GM21786 (cell line): Measurements from ENCODE around the gene PAWR.

Experiments
- ATAC-seq: cut with Tn5 transposase; IDR thresholded peaks from one replicate; pipeline ENCODE4 v1.9.1; 2021; ENCODE audit not compliant: unreplicated experiment

The PAWR gene

DNA sequence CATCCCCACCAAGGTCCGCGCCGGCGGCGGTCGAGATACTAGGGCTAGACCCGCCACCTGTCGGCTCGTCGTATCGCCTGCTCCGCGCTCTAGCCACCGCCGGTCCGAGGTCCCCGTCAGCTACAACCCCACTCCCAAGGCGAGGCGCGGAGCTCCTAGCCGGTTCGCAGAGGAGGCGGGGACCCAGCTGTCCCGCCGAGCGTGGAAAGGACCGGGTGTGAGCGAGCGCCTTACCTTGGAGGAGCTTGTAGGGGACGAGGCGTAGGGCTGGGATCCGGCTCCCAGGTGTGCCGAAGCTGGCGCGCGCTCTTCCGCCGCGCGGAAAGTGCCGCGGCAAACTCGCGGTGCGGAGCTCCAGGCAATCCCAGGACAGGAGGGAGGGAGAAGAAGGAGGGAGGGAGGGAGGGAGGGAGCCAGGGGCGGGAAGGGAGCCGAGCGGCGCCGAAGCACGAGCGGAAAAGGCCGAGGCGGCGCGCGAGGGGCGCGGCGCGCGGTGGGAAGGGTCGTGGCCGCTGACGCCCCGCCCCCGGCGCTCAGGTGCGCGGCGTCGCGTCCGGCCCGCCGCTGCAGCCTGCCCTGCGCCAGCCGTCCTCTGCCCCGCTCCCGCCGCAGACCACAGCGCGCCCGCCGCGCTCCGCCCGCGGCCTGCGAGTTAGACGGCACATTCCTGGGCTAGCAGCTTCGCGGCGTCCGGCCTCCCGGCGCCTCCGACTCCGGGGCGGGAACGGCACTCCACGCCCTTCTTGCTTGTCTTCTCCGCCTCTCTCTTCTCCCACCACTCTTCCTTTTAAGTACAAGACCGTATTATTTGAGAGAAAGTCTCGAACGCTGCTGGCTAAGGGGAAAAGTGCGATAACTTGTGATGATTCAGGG lies at the start of gene PAWR:
TSS of gene PAWR (minus strand) at position 327 of the 873 bp plus-strand sequence. CDS start 720 bp downstream, outside the sequence.
- ATAC-seq, result peak; percentile 56

- no peak for ATAC-seq
These were observed 47.3 kb upstream of the PAWR start for GRCh38 chr12:79737875-79738718.

- no peak for ATAC-seq
These were observed 41.9 kb upstream of the PAWR start for GRCh38 chr12:79732638-79733037.

DNA sequence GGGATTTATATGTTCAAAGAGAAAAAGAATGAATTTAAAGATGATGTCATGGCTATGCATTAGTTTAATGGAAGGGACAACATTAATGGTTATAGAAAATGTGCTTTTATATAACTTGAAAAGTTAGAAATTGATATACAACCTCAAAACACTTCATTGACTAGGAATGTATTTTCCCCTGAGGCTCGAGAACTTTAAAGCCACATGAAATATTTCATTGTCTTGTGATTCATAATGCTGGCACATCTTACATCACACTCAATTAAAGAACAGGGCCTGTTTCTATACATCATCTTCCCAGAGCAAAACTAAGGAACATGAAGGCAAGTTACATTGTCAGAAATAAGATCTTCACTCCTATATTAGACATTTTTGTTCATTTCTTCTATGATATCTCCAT lies 35.2 kb upstream of the PAWR start:
- no peak for ATAC-seq

- no peak for ATAC-seq
These were observed 26.2 kb upstream of the PAWR start for GRCh38 chr12:79717006-79717405.

DNA sequence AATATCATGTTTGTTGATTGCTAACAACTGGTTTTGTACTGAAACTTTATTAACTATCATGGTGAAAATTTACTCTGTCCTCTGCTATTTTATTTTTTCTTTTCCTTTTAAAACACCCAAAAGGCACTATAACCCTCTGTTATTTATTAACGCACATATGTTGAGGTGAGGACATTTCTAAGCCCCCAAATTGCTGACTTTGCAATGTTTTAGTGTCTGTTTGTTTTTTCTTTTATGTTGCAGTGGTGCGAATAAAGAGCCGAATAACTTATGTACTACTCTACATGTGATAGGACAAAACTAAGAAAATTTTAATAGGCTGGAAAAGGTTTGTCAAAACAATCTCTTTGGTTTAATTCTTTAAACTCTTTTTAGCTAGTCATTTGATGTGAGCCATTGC lies 24.5 kb upstream of the PAWR start:
- no peak for ATAC-seq

DNA sequence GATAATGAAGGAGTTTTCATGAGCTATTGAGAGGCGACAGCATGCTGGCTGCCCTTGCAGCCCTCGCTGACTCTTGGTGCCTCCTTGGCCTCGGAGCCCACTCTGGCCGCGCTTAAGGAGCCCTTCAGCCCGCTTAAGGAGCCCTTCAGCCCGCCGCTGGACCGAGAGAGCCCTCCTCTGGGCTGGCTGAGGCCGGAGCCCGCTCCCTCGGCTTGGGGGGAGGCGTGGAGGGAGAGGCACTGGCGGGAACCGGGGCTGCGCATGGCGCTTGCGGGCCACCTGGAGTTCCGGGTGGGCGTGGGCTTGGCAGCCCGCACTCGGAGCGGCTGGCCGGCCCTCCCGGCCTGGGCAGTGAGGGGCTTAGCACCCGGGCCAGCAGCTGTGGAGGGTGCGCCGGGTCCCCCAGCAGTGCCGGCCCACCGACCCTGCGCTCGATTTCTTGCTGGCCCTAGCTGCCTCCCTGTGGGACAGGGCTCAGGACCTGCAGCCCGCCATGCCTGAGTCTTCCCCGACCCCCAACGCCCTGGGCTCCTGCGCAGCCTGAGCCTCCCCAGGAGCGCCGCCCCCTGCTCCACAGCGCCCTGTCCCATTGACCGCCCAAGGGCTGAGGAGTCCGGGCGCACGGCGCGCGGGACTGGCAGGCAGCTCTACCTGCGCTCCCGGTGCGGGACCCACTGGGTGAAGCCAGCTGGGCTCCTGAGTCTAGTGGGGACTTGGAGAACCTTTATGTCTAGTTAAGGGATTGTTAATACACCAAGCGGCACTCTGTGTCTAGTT lies 20.1 kb upstream of the PAWR start:
- ATAC-seq, result no peak

DNA sequence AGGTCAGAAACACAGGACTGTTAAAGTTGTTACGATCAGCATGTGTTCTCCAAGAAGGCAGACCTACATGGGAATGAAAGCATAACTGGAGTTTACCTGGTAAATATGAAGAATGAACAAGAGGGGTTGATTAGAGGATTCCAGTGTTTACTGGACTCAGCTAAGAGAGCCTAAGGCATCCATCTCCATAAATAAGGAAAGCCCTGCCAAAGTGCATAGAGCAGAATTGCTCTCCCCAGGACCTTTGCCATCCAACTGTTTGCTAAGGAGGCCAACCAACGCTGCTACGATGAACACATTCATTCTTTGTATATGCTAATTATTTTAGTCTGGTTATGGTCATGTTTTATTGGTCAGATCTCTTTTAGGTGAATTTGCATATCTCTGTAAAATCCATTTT lies 17.1 kb upstream of the PAWR start:
- no peak for ATAC-seq

DNA sequence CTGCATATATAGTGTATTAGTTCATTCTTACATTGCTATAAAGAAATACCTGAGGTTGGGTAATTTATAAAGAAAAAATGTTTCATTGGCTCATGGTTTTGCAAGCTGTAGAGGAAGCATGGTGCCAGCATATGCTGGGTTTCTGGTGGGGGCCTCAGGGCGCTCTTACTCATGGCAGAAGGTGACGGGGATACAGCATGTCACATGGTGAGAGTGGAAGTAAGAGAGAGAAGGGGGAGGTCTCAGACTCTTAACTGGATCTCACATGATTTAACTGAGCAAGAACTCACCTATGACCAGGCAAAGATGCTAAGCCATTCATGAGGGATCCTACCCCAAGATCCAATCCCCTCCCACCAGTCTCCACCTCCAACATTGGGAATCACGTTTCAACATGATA lies 15.9 kb upstream of the PAWR start:
- no peak for ATAC-seq

GRCh38 chr12:79706156-79706555 lies 15.4 kb upstream of the PAWR start:
- ATAC-seq, result no peak

GRCh38 chr12:79698966-79699365 lies 8.2 kb upstream of the PAWR start:
- no peak for ATAC-seq

DNA sequence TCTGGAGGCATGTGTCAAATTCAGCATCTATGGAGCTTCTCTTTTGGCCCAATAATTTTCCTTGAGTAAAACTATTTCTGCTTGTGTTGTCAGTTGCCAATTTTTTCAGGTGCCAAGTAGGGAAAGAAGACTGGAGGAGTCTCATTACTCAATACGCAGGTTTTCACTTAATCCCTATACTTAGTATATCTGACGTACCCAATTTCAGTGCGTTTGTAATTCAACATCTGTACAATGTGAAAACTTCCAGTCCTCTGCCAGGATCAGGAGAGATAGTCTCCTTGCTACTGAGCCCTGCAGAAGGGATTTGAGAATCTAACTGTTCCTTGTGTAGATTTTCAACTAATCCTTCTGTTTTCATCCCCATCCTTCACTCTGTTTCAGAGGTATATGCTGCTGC lies 5.7 kb upstream of the PAWR start:
- no peak for ATAC-seq

- no peak for ATAC-seq
These were observed 2.3 kb upstream of the PAWR start for GRCh38 chr12:79692860-79693577.

- no peak for ATAC-seq
These were observed 916 bp upstream of the PAWR start for GRCh38 chr12:79691511-79692248.

DNA sequence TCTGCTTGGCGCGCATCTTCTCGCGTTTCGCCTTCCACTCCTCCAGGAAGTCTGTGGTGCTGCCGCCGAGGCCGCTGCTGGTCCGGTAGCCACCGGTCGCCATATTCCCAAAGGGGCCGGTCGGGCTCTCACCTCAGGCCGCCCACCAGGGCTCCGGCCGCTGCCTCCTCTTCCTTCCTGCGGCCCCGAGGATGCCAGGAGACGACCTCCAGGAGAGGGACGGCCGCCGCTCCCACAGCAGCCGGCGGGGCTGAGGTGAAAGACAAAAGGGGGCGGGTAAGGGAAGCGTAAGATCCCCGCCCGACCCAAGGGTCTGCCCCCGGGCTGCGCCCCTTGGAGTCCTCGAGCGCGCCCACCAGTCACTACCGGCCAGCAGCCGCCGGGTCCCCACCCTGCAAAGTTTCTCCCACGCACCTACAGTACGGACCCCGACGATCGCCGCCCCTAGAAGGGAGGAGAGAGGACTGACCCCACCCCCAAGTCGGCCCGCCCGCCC lies 574 bp downstream of the PAWR start:
- ATAC-seq, result peak; percentile 23

DNA sequence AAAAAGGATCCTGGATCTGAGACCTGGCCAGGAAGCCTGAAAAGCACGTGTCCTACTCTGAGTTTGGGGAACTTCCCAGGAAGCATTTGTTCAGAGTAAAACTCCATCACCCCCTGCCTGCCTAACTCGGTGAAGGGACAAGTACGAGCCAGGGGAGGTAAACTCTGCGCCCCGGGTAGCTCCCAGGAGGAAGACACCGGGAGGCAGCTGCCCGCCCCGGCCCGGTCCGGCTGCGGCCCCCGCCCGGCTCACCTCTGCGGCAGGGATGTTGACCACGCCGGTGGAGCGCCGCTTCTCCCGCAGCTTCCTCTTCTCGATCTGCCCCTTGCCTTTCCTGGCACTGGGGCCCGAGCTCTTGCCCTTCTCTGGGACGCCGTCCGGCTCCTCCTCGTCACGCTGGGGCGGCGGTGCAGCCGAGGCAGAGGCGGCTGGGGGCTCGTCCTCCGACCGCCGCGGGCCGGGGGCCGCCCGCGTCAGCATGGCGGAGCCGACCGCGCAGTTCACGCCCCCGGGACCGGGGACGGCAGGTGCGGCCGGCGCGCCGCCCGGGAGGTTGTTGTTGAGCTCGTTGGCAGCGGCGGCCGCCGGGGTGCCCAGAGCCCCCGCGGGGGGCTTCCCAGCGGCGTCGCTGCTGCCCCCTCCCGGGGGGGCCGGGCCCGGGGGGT lies 1.2 kb downstream of the PAWR start:
- peak; percentile 18 for ATAC-seq

DNA sequence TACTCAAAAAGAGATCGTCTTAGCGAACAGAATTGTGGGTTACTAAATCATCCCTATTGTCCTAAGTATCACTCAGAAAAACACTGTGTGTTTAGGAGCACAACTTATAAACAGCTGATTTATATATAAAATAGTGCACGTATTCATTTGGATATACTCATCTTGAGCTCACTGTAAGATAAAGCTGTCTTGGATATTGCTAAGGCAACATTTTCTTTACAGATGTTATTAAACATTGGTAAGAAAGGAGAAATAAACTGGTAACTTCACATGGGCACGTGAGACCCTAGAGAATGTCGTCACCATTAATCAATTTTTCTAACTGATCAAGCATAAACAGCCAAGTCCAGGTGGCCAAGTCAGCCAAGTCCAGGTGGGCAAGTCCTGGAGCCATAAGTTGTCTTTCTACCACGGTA lies 1.7 kb downstream of the PAWR start:
- no peak for ATAC-seq

GRCh38 chr12:79688376-79689060 lies 2.2 kb downstream of the PAWR start:
- ATAC-seq, result no peak
